HG02642 (cell line): ENCODE results near the gene EIF4A2.

Experiments
- ATAC-seq: cut with Tn5 transposase; IDR thresholded peaks from one replicate; pipeline ENCODE4 v1.9.1; 2021; ENCODE audit warnings: mild to moderate bottlenecking; ENCODE audit not compliant: unreplicated experiment, poor library complexity

EIF4A2 gene

GRCh38 chr3:186783058-186783730, at the start of gene EIF4A2:
EIF4A2 (plus strand) TSS chr3:186783577; CDS start chr3:186783611, 34 bp downstream.
- peak; percentile 71 for ATAC-seq

- ATAC-seq, result no peak
Observed at GRCh38 chr3:186742618-186743380, 40.6 kb upstream of the EIF4A2 start.

GRCh38 chr3:186743666-186744065, 39.7 kb upstream of the EIF4A2 start:
- ATAC-seq, result no peak

- no peak for ATAC-seq
Observed at GRCh38 chr3:186746008-186746407, 37.4 kb upstream of the EIF4A2 start.

GRCh38 chr3:186750316-186750715, 33.1 kb upstream of the EIF4A2 start:
- ATAC-seq, result no peak

- no peak for ATAC-seq
Observed at GRCh38 chr3:186751480-186751879, 31.9 kb upstream of the EIF4A2 start.

- no peak for ATAC-seq
Observed at GRCh38 chr3:186754006-186754405, 29.4 kb upstream of the EIF4A2 start.

GRCh38 chr3:186754871-186755270, 28.5 kb upstream of the EIF4A2 start:
- no peak for ATAC-seq

GRCh38 chr3:186757214-186757613, 26.2 kb upstream of the EIF4A2 start:
- ATAC-seq, result no peak

GRCh38 chr3:186757686-186758220, 25.6 kb upstream of the EIF4A2 start:
- no peak for ATAC-seq

- ATAC-seq, result no peak
Observed at GRCh38 chr3:186759231-186759930, 24.0 kb upstream of the EIF4A2 start.

- ATAC-seq, result no peak
Observed at GRCh38 chr3:186760141-186760833, 23.1 kb upstream of the EIF4A2 start.

- ATAC-seq, result no peak
Observed at GRCh38 chr3:186760897-186761447, 22.4 kb upstream of the EIF4A2 start.

GRCh38 chr3:186772281-186772694, 11.1 kb upstream of the EIF4A2 start:
- ATAC-seq, result peak; percentile 28

- ATAC-seq, result peak; percentile 93
Observed at GRCh38 chr3:186772701-186773417, 10.5 kb upstream of the EIF4A2 start.

- no peak for ATAC-seq
Observed at GRCh38 chr3:186775999-186776398, 7.4 kb upstream of the EIF4A2 start.

- no peak for ATAC-seq
Observed at GRCh38 chr3:186779204-186779603, 4.2 kb upstream of the EIF4A2 start.

GRCh38 chr3:186782542-186783057, 777 bp upstream of the EIF4A2 start:
- peak; percentile 14 for ATAC-seq
